ENCODE measurements around the gene DHRS13.
"Not testable (repeated sequence)": the region's sequence is repeated elsewhere in the genome, so short reads cannot be mapped to it uniquely, and the experiment has no call there.

DHRS13 gene

DNA sequence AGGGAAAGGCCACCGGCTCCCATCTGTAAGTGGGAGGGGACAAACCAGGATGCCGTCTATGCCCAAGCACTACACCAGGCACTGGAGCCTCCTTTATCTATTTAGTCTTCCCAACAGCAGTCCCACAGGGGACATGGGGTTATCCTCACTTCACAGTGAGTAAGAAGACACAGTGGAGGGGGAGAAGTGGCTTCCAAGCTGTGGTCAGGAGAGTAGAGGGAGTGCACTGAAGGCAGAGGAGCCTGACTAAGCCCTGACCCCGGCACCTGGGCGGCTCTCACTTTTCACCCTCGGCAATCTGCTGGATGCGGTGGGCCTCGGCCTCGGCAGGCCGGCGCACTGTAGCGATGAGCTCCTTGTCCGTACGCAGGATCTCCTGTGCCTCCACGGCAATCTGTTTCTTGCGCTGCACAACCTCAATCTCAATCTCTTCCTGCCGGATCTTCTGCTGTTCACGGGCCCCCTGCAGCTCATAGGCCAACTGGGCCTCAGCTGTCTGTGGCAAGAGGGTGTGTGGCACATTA lies 21.3 kb downstream of the DHRS13 start:
- DNase-seq: no peak

DNA sequence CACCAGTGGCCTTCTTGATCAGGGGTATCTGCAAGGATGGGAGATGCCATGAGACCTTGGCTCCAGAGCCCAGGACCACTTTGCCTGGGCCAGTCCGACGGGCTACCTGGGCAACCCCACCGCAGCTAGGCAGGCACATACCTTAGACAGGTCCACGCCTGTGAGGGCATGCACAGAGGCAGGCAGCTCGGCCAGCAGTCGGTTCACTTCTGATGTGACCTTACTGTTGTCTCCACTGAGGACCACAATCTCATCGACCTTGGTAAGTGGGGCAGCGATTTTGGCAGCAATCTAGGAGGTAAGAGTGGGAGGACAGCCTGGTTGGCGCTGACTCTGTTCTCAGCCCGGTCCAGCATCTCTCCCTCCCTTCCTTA lies 22.3 kb downstream of the DHRS13 start:
- no peak for DNase-seq

GRCh38 chr17:28879886-28880571 lies 22.9 kb downstream of the DHRS13 start:
- DNase-seq: no peak

DNA sequence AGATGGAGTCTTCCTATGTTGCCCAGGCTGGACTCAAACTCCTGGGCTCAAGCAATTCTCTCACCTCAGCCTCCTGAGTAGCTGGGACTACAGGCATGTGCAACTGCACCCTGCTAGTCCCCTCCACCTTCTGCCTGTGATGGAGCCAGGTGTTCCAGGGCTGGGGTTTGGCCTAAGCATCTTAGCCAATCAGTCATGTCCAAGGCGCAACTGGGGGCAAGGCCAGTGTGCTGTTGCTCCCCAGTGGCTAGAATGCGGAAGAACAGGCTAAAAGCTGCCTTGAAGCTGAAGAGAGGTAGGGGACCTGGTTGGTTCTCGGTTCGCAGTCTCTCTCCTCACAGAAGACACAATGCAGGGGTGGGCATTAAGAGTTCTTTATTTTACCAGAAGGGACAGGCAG lies 23.9 kb downstream of the DHRS13 start:
- DNase-seq: no peak

DNA sequence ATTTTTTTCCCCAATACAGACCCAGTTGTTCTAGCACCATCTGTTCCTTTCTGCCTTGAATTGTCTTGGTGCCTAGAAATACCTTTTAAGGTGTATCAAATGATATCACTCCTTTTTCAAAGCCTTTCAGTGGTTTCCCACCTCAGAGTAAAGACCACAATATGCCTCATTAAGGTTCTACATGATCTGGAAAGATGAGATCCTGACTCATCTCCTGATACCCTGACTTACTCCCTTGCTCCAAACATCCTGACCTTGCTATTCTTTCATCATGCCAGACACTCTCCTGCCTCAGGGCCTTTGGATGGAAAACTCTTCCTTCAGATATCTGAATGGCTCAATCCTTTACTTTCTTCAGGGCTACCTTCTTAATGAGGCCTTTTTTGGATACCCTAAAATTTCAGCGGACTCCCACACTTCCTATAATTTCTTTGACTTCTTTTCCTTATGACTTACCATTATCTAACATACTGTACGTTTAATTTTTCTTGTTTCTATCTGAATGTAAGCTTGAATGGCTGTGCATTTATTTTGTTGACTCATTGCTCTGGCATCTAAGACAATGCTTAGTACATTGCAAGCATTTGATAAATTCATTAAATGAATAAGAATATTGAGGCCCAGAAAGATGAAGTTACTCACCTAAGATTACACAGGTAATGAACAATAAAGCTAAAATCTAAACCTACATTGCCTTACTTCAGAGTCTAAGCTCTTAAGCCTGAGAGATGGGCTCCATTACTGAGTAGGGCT lies 24.5 kb downstream of the DHRS13 start:
- DNase-seq: no peak

DNA sequence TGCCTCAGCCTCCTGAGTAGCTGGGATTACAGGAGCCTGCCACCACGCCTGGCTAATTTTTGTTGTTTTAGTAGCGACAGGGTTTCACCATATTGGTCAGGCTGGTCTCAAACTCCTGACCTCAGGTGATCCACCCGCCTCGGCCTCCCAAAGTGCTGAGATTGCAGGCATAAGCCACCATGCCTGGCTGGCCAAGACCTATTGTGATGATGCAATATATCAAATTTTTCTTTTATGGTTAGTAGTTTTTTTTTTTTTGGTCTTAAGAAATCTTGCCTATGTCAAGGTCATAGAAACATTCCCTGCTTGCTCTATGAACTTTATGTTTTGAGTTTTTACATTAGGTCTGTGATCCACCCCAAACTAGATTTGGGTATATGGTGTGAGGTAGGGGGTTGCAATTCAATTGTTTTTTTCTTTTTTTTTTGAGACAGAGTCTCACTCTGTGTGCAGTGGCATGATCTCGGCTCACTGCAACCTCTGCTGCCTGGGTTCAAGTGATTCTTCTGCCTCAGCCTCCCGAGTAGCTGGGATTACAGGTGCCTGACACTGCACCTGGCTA lies 25.6 kb downstream of the DHRS13 start:
- not testable (repeated sequence) for DNase-seq

DNA sequence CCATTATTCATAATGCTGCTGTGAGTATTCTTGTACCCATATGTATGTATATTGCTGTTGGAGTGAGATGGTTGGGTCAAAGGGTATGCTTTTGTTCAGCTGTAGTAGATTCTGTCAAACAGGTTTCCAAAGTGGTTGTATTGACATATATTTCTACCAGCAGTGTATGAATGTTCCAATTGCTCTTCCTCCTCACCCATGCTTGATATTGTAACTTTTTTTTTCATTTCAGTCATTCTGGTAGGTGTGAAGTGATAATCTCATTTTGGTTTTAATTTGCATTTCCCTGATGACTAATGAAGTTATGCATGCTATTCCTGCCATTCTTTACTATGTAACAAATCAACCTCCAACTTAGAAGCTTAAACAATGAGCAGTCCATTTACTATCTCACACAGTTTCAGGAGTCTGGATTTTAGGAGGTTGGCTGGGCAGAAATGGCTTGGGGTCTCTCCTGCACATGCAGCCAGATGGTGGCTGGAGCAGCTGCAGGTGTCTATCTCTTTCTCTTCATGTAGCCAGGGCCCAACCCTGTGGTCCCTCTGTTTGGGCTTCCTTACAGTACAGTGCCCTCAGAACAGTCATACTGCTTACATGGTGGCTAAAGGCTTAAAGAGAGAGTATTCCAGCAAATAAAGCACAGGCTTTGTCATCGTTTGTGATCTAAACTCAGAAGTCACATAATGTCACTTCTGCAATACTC lies 26.9 kb downstream of the DHRS13 start:
- no peak for DNase-seq

DNA sequence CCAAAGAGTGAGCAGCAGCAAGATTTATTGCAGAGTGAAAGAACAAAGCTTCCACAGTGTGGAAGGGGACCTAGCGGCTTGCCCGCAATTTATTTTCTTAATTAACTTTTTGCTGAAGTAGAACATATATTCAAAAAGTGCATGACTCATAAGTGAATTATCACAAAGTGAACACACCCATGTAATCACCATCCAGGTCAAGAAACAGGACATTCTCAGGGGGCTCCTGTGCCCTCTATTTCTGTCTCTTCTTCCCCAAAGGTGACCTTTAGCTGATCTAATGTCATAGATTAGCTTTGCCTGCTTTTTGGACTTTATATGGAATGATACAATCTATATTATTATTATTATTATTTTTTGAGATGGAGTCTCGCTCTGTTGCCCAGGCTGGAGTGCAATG lies 28.1 kb downstream of the DHRS13 start:
- no peak for DNase-seq

DNA sequence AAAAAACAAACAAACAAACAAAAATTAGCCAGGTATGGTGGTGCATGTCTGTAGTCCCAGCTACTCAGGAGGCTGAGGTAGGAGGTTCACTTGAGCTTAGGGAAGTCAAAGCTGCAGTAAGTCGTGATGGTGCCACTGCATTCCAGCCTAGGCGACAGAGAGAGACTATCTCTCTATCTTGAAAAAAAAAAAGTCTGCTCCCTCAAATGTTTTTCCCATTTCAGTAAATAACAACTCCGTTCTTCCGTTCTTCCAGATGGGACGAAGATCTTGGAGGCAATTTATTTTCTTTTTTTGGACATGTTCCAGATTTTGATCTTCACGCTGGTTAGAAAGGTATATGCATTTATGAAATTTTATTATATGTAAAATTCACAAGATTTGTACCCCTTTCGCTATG lies 29.0 kb downstream of the DHRS13 start:
- no peak for DNase-seq

DNA sequence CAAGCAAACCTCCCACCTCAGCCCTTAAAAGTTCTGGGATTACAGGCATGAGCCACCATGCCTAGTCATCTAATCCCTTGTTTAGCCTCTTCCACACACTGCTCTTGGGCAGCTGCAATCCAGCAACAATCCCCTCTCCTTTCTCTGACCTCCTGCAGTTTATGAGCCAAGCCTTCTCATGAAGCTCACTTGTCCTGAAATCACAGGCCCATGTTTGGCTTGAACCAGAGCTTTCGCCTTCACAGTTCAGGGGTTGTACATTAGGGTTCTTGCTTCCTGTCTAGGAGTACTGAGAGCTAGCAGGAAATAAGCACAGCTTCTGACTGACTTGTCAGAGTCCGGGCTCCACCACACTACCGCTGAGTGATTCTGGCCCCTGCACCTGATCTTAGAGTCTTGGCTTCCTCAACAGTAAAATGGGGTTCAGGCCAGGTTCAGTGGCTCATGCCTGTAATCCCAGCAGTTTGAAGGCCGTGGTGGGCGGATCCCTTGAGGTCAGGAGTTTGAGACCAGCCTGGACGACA lies 31.8 kb downstream of the DHRS13 start:
- DNase-seq: no peak

DNA sequence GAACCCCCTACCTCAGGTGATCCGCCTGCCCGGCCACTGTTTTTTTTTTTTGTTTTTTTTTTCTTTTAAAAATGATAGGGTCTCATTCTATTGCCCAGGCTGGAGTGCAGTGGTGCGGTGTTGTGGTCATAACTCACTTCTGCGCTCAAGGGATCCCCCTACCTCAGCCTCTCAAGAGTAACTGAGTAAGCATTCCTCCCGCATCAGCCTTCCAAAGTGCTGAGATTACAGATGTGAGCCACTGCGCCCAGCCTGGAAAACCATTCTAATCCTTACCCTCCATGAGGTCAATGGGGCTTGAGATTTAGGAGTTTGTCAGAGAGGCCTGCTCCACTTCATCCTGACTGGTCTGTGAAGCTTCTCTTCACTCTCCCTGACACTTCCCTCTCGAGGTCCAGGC lies 35.6 kb downstream of the DHRS13 start:
- no peak for DNase-seq

DNA sequence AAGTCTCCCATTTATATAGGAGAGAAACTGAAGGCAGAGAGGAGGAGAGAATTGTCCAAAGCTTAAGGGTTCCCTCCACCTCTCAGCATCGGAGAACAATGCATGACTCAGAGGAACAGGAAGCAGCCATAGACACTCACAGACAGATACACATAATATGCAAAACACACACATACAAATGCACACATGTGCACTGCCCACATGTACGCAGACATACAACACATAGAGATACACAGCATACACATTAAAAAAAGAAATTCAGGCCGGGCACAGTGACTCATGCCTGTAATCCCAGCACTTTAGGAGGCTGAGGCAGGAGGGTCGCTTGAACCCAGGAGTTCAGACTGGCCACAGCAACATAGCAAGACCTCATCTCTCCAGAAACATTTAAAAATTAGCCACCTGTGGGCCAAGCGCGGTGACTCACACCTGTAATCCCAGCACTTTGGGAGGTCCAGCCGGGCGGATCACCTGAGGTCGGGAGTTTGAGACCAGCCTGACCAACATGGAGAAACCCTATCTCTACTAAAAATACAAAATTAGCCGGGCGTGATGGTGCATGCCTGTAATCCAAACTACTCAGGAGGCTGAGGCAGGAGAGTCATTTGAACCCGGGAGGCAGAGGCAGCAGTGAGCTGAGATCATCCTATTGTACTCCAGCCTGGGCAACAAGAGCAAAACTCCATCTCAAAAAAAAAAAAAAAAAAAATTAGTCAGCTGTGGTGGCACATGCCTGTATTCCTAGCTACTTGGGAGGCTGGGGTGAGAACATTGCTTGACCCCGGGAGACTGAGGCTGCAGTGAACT lies 36.7 kb downstream of the DHRS13 start:
- no peak for DNase-seq

DNA sequence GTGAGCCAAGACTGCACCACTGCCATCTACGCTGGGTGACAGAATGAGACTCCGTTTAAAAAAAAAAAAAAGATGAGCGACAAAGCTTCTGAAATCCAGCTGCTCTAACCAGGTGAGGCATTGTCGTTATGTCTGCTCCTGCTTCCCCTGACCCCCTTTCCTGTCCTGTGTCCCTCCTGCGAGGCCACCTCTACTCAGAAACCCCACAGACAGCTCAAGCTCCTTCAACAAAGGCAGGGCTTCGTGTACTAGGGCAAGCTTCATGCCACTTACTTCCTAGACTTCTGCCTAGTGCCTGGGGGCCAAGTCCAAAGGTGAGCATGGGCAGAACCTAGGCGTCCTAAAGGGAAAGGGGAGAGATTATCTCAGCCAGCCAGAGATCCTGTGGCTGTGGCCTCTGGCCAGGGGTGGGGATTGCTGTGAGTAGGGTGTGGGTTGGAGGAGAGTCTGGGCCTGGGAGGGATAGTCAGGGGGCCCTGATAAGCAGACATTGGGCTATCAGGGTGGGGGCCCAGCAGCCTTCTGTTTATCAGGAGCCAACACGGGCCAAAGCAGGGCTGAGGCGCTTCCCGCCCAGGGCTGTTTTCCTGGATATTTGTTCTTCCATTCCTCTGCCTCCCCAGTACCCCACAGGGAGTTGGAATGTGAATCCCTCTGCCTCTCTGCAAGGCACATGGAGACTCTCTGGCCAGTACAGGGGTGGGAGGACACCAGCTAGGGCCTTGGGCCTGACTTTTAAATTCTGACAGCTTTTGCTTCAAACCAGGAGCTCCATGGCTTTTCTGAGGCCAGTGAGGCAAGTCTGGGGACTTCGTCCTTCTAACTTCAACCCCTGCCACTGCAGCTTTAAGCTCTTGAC lies 37.7 kb downstream of the DHRS13 start:
- DNase-seq: no peak

DNA sequence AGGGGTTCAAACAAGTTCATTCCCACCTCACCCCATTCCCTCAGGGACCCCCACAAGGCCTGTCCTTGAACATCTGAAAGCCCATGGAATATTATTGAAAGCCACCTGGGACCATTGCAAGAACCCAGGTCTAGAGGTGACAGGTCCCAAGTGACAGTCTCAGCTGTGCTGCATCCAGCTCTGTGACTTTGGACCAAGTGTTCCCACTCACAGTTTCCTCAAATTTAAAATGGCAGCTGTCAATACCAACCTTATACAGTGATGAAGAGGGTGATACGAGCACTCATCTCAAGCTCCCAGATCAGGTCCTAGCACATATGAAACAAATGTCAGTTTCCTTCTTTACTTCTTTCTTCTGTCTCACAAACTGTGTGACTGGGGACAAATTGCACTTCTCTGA lies 38.9 kb downstream of the DHRS13 start:
- DNase-seq: no peak

- no peak for DNase-seq
Observed at GRCh38 chr17:28862561-28862960, 40.3 kb downstream of the DHRS13 start.

- DNase-seq: no peak
Observed at GRCh38 chr17:28861393-28862203, 41.3 kb downstream of the DHRS13 start.

DNA sequence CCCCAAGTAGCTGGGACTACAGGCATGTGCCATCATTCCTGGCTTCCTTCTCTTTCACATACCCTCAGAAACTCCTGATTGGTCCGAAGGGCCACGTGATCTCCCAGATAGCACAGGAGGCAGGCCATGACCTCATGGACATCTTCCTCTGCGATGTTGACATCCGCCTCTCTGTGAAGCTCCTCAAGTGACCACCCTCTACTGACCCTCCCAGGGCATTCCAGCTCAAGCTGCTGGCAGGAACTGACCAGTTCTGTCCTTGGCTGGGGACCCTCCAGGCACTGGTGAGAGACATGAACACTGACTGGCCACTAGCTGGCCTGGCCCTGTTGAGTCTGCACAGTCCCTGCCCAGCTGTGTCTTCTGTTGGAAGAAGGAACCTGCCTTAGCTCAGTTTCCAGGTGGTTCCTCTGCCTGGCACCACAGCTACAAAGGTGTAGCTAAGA lies 42.5 kb downstream of the DHRS13 start:
- no peak for DNase-seq

DNA sequence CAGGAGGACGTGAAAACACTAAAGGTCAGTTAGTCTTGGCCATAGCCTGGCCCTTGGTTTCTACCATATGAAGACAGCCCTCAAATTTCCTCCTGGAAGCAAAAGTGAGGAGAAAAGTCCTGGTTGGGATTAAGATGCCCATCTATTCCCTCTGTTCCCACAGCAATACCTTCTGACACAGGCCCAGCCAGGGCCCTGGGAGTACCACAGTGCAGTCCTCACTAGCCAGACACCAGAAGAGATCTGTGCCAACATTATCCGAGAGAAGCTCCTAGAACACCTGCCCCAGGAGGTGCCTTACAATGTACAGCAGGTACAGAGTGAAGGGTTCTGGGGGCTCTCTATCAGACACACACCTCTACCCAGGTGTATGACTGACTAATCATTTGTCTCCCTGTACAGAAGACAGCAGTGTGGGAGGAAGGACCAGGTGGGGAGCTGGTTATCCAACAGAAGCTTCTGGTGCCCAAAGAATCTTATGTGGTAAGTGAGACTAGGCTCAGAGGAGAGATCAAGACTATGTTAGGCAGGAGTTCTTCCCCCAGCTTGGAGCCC lies 44.0 kb downstream of the DHRS13 start:
- no peak for DNase-seq

DNA sequence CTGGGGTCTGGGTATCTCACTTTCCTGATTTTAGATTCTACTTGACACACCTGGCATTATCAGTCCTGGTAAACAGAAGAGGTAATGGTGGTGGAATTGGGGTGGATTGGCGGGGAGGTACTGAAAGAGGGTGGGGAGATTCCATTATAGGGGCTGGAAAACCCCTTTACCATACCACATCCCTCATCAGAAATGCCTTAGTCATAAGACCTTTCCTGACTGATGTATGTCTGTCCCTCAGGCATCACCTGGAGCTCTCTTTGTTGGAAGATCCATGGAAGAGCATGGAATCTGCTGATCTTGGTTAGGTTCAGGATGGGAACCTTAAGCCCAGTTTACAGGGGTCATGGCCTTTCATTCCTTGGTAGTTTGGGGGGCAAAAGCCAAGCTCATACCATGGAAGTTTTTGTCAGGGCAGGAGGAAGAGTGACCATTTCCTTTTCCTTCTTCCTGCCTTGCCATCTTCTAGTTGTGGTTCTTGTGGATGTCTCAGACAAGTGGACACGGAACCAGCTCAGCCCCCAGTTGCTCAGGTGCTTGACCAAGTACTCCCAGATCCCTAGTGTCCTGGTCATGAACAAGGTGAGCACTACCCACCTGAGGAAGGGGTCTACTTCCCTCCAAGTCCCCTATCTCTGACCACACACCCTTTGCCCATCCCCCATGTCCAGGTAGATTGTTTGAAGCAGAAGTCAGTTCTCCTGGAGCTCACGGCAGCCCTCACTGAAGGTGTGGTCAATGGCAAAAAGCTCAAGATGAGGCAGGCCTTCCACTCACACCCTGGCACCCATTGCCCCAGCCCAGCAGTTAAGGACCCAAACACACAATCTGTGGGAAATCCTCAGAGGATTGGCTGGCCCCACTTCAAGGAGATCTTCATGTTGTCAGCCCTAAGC lies 44.7 kb downstream of the DHRS13 start:
- DNase-seq: no peak
